Measurements from ENCODE around the gene MIDN. TPM values are rescaled to one million over a fixed set of nuclear protein-coding genes. Genes with fewer than 3 reads are reported as not detected.

Gene MIDN
- total and polyA plus RNA-seq, 3 donors from 2014 or later = 30.3 to 42.4 (median 38.2) TPM

GRCh38 chr19:1284293-1284978 lies 36.1 kb downstream of the MIDN start:
- Histone ChIP-seq H3K27ac (no peak overlapping the region), H3K27me3 (no peaks in the 10 kb centered on the region), H3K9me3 (no peaks in the 10 kb centered on the region), H3K4me3 (no peak overlapping the region), H3K4me1 (peaks cover 20% of the 10 kb centered on the region), H3K36me3 (ENCODE audit: low read depth, missing control alignments) (no peaks in the 10 kb centered on the region)
- DNase-seq = no peak
- 61 to 74% methylated on average over 20 of the region's 20 CpGs for WGBS, 2 donors
- no peak for TF ChIP-seq POLR2A (IDR thresholded peaks at IDR 0.05)
- TF ChIP-seq, protein P1, sequence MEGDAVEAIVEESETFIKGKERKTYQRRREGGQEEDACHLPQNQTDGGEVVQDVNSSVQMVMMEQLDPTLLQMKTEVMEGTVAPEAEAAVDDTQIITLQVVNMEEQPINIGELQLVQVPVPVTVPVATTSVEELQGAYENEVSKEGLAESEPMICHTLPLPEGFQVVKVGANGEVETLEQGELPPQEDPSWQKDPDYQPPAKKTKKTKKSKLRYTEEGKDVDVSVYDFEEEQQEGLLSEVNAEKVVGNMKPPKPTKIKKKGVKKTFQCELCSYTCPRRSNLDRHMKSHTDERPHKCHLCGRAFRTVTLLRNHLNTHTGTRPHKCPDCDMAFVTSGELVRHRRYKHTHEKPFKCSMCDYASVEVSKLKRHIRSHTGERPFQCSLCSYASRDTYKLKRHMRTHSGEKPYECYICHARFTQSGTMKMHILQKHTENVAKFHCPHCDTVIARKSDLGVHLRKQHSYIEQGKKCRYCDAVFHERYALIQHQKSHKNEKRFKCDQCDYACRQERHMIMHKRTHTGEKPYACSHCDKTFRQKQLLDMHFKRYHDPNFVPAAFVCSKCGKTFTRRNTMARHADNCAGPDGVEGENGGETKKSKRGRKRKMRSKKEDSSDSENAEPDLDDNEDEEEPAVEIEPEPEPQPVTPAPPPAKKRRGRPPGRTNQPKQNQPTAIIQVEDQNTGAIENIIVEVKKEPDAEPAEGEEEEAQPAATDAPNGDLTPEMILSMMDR (IDR thresholded peaks at IDR 0.05) = no peak
- intact Hi-C loops (cut with DNase I; ENCODE audit: low total_unique reads) = no loop called here

- no peaks in the 10 kb centered on the region for H3K27me3 ChIP-seq
- no peaks in the 10 kb centered on the region for H3K9me3 ChIP-seq
- no peak overlapping the region for H3K4me3 ChIP-seq
- TF ChIP-seq POLR2A (IDR thresholded peaks at IDR 0.05) = no peak
- TF ChIP-seq, protein P1 (IDR thresholded peaks at IDR 0.05) = no peak
- intact Hi-C loops (cut with DNase I; ENCODE audit: low total_unique reads) = no loop called here
- no peak overlapping the region for H3K27ac ChIP-seq
- H3K36me3 ChIP-seq (ENCODE audit: low read depth, missing control alignments) = no peaks in the 10 kb centered on the region
- no peak for DNase-seq
- 26 to 65% methylated on average over 3 to 38 of the region's 51 CpGs for WGBS, 2 donors
- peaks cover 20% of the 10 kb centered on the region for H3K4me1 ChIP-seq
Observed at GRCh38 chr19:1284979-1285736, 36.8 kb downstream of the MIDN start.

DNA sequence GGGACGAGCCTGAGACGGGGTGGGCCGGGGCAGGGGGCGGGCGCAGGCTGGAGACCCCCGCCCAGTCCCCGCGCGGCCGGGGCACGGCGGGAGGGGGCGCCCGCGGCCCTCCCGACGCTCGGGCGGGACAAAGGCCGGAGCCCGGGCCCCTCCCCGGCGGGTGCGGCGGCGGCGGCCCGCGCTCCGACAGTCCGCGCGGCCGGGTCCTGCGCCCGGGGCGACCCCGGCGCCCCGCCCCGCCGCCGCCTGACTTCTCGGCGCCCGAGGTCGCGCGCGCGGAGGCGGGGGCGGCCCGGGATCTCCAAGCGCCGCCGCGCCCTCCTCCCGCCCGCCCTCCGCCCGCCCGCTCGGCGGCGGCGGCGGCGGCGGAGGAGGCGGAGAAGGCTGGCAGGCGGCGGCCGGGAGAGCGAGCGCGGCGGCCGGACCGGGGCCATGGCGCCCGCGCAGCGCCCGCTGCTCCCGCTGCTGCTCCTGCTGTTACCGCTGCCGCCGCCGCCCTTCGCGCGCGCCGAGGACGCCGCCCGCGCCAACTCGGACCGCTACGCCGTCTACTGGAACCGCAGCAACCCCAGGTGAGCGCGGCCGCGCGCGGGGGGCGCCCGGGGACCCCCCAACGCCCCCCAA lies 37.5 kb downstream of the MIDN start, which contains the start of gene EFNA2:
Gene EFNA2 (plus strand): TSS at position 137 of the 624 bp plus-strand sequence. CDS start 296 bp downstream, at position 433.
- no peak for TF ChIP-seq POLR2A (IDR thresholded peaks at IDR 0.05)
- TF ChIP-seq, protein P1 (IDR thresholded peaks at IDR 0.05) = no peak
- Histone ChIP-seq H3K27ac (no peak within 1 kb of the TSS), H3K9me3 (no peaks in the 10 kb centered on the region), H3K4me3 (no peak within 1 kb of the TSS), H3K36me3 (ENCODE audit: low read depth, missing control alignments) (no peaks in the 10 kb centered on the region), H3K27me3 (no peaks in the 10 kb centered on the region), H3K4me1 (peaks cover 20% of the 10 kb centered on the region)
- intact Hi-C loops (cut with DNase I; ENCODE audit: low total_unique reads) = no loop called here
- no peak for DNase-seq
- 0% methylated on average over 43 of the region's 113 CpGs; no CpG with 5 or more reads in 1 of the 2 donors for WGBS, 2 donors

DNA sequence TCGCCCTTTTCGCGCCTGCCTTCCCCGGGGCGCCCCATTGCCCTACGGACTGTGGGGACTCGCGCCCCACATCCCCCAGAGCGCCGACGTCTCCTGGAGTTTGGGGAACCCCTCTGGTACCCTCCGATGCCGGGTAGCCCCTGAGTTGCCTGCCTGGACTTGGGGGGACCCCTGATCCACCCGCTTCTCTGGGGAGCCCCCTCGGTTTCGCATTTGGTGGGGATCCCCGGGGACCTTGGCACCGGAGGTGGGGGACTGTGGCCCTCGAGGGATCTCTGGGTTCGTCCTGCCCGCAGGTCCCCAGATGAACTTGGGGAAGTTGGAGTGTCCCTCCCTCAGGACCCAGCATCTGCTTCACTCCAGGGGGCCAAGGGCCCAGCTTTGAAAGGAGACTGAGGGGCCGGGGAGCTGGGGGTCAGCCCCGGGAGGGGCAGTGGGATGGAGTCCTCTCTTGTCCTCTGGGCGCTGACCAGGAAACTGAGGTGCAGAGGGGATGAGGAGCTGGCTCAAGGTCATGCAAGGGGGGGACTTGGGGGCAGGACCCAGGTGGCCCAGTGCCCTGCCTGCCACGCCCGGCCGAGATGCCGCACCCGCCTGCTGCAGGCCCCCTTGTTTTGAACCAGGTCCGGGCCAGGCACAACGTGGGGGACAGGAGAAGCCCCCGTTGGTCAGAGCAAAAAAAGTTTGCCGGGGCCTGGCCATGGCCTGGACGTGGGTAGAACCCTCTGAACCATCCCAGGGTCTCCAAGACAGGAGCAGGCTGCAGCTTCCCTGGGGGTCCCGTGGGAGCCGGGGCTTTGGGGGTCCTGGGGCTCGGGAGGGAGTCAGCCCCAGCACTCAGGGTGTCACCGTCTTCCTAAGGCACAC lies 38.3 kb downstream of the MIDN start:
- intact Hi-C loops (cut with DNase I; ENCODE audit: low total_unique reads) = no loop called here
- no peak overlapping the region for H3K4me3 ChIP-seq
- no peak for DNase-seq
- no peaks in the 10 kb centered on the region for H3K36me3 ChIP-seq (ENCODE audit: low read depth, missing control alignments)
- no peaks in the 10 kb centered on the region for H3K9me3 ChIP-seq
- peaks cover 20% of the 10 kb centered on the region for H3K4me1 ChIP-seq
- no peak overlapping the region for H3K27ac ChIP-seq
- TF ChIP-seq, protein P1 (IDR thresholded peaks at IDR 0.05) = no peak
- no peak for TF ChIP-seq POLR2A (IDR thresholded peaks at IDR 0.05)
- no peaks in the 10 kb centered on the region for H3K27me3 ChIP-seq
- WGBS, 2 donors = 23 to 37% methylated on average over 3 to 25 of the region's 38 CpGs
